UCSD-AML1 (cell line): ENCODE data around the gene TM9SF4.

Experiments
- DNase-seq: peaks from one replicate; lab custom pipeline; 2025; ENCODE audit not compliant: unreplicated experiment; lab: John Stamatoyannopoulos, UW

TM9SF4 gene

GRCh38 chr20:32109392-32110172 lies at the start of gene TM9SF4:
Gene TM9SF4 (plus strand): TSS chr20:32109714. CDS start chr20:32109741, 27 bp downstream.
- peak; percentile 95 for DNase-seq

- DNase-seq: peak; percentile 81
Observed at GRCh38 chr20:32062776-32063170, 46.7 kb upstream of the TM9SF4 start.

GRCh38 chr20:32063695-32064094 lies 45.8 kb upstream of the TM9SF4 start:
- DNase-seq: no peak

- DNase-seq: no peak
Observed at GRCh38 chr20:32064667-32065066, 44.8 kb upstream of the TM9SF4 start.

GRCh38 chr20:32067234-32067821 lies 42.2 kb upstream of the TM9SF4 start:
- no peak for DNase-seq

- no peak for DNase-seq
Observed at GRCh38 chr20:32068174-32068573, 41.3 kb upstream of the TM9SF4 start.

GRCh38 chr20:32069711-32070110 lies 39.8 kb upstream of the TM9SF4 start:
- DNase-seq: no peak

- no peak for DNase-seq
Observed at GRCh38 chr20:32070282-32070681, 39.2 kb upstream of the TM9SF4 start.

- DNase-seq: no peak
Observed at GRCh38 chr20:32070690-32071213, 38.8 kb upstream of the TM9SF4 start.

- no peak for DNase-seq
Observed at GRCh38 chr20:32071395-32072167, 37.9 kb upstream of the TM9SF4 start.

- DNase-seq: no peak
Observed at GRCh38 chr20:32072168-32072750, 37.3 kb upstream of the TM9SF4 start.

- DNase-seq: no peak
Observed at GRCh38 chr20:32075534-32075933, 34.0 kb upstream of the TM9SF4 start.

- DNase-seq: no peak
Observed at GRCh38 chr20:32077190-32077589, 32.3 kb upstream of the TM9SF4 start.

- DNase-seq: no peak
Observed at GRCh38 chr20:32078322-32078721, 31.2 kb upstream of the TM9SF4 start.

GRCh38 chr20:32078791-32079190 lies 30.7 kb upstream of the TM9SF4 start:
- DNase-seq: no peak

GRCh38 chr20:32079655-32080109 lies 29.8 kb upstream of the TM9SF4 start:
- DNase-seq: no peak

GRCh38 chr20:32080783-32081182 lies 28.7 kb upstream of the TM9SF4 start:
- no peak for DNase-seq

- DNase-seq: no peak
Observed at GRCh38 chr20:32083469-32083868, 26.0 kb upstream of the TM9SF4 start.

GRCh38 chr20:32087070-32087469 lies 22.4 kb upstream of the TM9SF4 start:
- DNase-seq: no peak

- DNase-seq: no peak
Observed at GRCh38 chr20:32088759-32089158, 20.8 kb upstream of the TM9SF4 start.
